ENCODE results near the gene EIF2B1.

EIF2B1 gene

GRCh38 chr12:123654129-123654701 lies 20.7 kb upstream of the EIF2B1 start:
- CTCF ChIA-PET, result no interaction called here
- TF ChIP-seq CTCF (IDR thresholded peaks at IDR 0.05; ENCODE audit: insufficient read depth, low read length, missing control alignments), result no peak
- POLR2A ChIA-PET, result no interaction called here
- no peak for DNase-seq (ENCODE audit: low read depth, low spot score)
- H3K4me3 ChIP-seq (ENCODE audit: low read depth, low read length), result no peak overlapping the region

GRCh38 chr12:123648401-123648800 lies 14.9 kb upstream of the EIF2B1 start:
- ChIA-PET POLR2A (no interaction called here), CTCF (no interaction called here)
- DNase-seq (ENCODE audit: low read depth, low spot score), result no peak
- no peak for TF ChIP-seq CTCF (IDR thresholded peaks at IDR 0.05; ENCODE audit: insufficient read depth, low read length, missing control alignments)
- H3K4me3 ChIP-seq (ENCODE audit: low read depth, low read length), result no peak overlapping the region

GRCh38 chr12:123645878-123646277 lies 12.4 kb upstream of the EIF2B1 start:
- H3K4me3 ChIP-seq (ENCODE audit: low read depth, low read length), result no peak overlapping the region
- POLR2A ChIA-PET, result no interaction called here
- no peak for TF ChIP-seq CTCF (IDR thresholded peaks at IDR 0.05; ENCODE audit: insufficient read depth, low read length, missing control alignments)
- CTCF ChIA-PET, result no interaction called here
- DNase-seq (ENCODE audit: low read depth, low spot score), result no peak

- CTCF ChIA-PET, result no interaction called here
- TF ChIP-seq CTCF (IDR thresholded peaks at IDR 0.05; ENCODE audit: insufficient read depth, low read length, missing control alignments), result no peak
- POLR2A ChIA-PET, result no interaction called here
- no peak overlapping the region for H3K4me3 ChIP-seq (ENCODE audit: low read depth, low read length)
- no peak for DNase-seq (ENCODE audit: low read depth, low spot score)
Measured at GRCh38 chr12:123645380-123645779, 11.9 kb upstream of the EIF2B1 start.

- CTCF ChIA-PET, result no interaction called here
- DNase-seq (ENCODE audit: low read depth, low spot score), result no peak
- TF ChIP-seq CTCF (IDR thresholded peaks at IDR 0.05; ENCODE audit: insufficient read depth, low read length, missing control alignments), result no peak
- POLR2A ChIA-PET, result interaction anchor here (0.7 kb wide), 1 partner anchor 68 kb away, joined by 3 read pairs; no protein-coding TSS in a partner anchor
- no peak overlapping the region for H3K4me3 ChIP-seq (ENCODE audit: low read depth, low read length)
Measured at GRCh38 chr12:123643911-123644310, 10.4 kb upstream of the EIF2B1 start.

GRCh38 chr12:123634142-123634561 lies 666 bp upstream of the EIF2B1 start:
- CTCF ChIA-PET, result interaction anchor here (0.9 to 4.6 kb wide), 2 partner anchors 14 to 23 kb away, joined by 3 to 27 read pairs; no protein-coding TSS in a partner anchor
- no peak for TF ChIP-seq CTCF (IDR thresholded peaks at IDR 0.05; ENCODE audit: insufficient read depth, low read length, missing control alignments)
- POLR2A ChIA-PET, result no interaction called here
- DNase-seq (ENCODE audit: low read depth, low spot score), result no peak
- H3K4me3 ChIP-seq (ENCODE audit: low read depth, low read length), result peak overlapping the region; percentile 85
